HG03558 (cell line): Measurements from ENCODE around the gene DUSP14.
"Not testable (repeated sequence)": the region's sequence is repeated elsewhere in the genome, so short reads cannot be mapped to it uniquely, and the experiment has no call there.

Experiments
- ATAC-seq: cut with Tn5 transposase; IDR thresholded peaks from one replicate; pipeline ENCODE4 v1.9.1; 2021; ENCODE audit warnings: moderate number of reproducible peaks; ENCODE audit not compliant: unreplicated experiment; ENCODE audit errors: extremely low read depth

The DUSP14 gene

GRCh38 chr17:37483311-37484039 lies 6.2 kb upstream of the DUSP14 start:
- ATAC-seq: no peak

- no peak for ATAC-seq
Observed at GRCh38 chr17:37485938-37486570, 3.6 kb upstream of the DUSP14 start.

- ATAC-seq: no peak
Observed at GRCh38 chr17:37488009-37488604, 1.6 kb upstream of the DUSP14 start.

GRCh38 chr17:37488607-37489196 lies 989 bp upstream of the DUSP14 start:
- ATAC-seq: no peak

- no peak for ATAC-seq
Observed at GRCh38 chr17:37490022-37490587, 414 bp downstream of the DUSP14 start.

GRCh38 chr17:37490638-37491614 lies 1.2 kb downstream of the DUSP14 start:
- ATAC-seq: no peak

- no peak for ATAC-seq
Observed at GRCh38 chr17:37492167-37492566, 2.5 kb downstream of the DUSP14 start.

GRCh38 chr17:37493249-37494027 lies 3.7 kb downstream of the DUSP14 start:
- ATAC-seq: no peak

GRCh38 chr17:37494401-37494831 lies 4.7 kb downstream of the DUSP14 start:
- ATAC-seq: no peak

- no peak for ATAC-seq
Observed at GRCh38 chr17:37494971-37495370, 5.3 kb downstream of the DUSP14 start.

GRCh38 chr17:37500378-37500777 lies 10.7 kb downstream of the DUSP14 start:
- no peak for ATAC-seq

- no peak for ATAC-seq
Observed at GRCh38 chr17:37502009-37502936, 12.6 kb downstream of the DUSP14 start.

GRCh38 chr17:37503148-37503547 lies 13.5 kb downstream of the DUSP14 start:
- ATAC-seq: no peak

- ATAC-seq: no peak
Observed at GRCh38 chr17:37505333-37505732, 15.6 kb downstream of the DUSP14 start.

GRCh38 chr17:37506678-37507077 lies 17.0 kb downstream of the DUSP14 start:
- ATAC-seq: no peak

GRCh38 chr17:37507111-37507510 lies 17.4 kb downstream of the DUSP14 start:
- ATAC-seq: no peak

GRCh38 chr17:37510056-37510455 lies 20.4 kb downstream of the DUSP14 start:
- no peak for ATAC-seq

GRCh38 chr17:37511642-37512041 lies 22.0 kb downstream of the DUSP14 start:
- not testable (repeated sequence) for ATAC-seq
